ENCODE results near the gene FAM50B. TPM values are rescaled to one million over a fixed set of nuclear protein-coding genes. Genes with fewer than 3 reads are reported as not detected.
A peak's percentile ranks its signal among the peaks of the same experiment; 100 is the strongest.
"Not testable (repeated sequence)": the region's sequence is repeated elsewhere in the genome, so short reads cannot be mapped to it uniquely, and the experiment has no call there.

FAM50B gene
- total RNA-seq, 1 experiment from 2014 or later, result 42.6 TPM

GRCh38 chr6:3841711-3842565, 7.2 kb upstream of the FAM50B start:
- DNase-seq (ENCODE audit: low read depth), result no peak

GRCh38 chr6:3843379-3844096, 5.6 kb upstream of the FAM50B start:
- DNase-seq (ENCODE audit: low read depth), result no peak
- in situ Hi-C loops (cut with HindIII; ENCODE audit: low pct_unique_long_range_greater_than_20kb, low sequenced_read_pairs), result no loop called here

More at GRCh38 chr6:3841711-3842565, 7.2 kb upstream of the FAM50B start:
- in situ Hi-C loops (cut with HindIII; ENCODE audit: low pct_unique_long_range_greater_than_20kb, low sequenced_read_pairs), result no loop called here

DNA sequence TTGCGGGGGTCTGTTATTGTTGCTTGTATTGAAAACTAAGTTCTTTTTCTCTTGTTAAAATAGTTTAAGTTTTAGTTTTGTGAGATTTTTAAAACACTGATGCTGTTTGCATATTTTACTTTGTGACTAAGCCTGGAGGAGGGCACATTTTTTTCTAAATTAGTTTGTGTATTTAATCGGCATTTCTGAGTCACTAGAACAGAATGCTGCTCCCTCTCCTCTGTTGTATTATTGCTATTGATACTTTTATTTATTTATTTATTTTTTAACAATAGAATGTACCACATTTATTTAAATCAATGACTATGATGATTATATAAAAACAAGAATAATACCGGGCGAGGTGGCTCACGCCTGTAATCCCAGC, 5.1 kb upstream of the FAM50B start:
- no peak for DNase-seq (ENCODE audit: low read depth)
- in situ Hi-C loops (cut with HindIII; ENCODE audit: low pct_unique_long_range_greater_than_20kb, low sequenced_read_pairs), result no loop called here

- in situ Hi-C loops (cut with HindIII; ENCODE audit: low pct_unique_long_range_greater_than_20kb, low sequenced_read_pairs), result no loop called here
Measured at GRCh38 chr6:3847521-3847920, 1.7 kb upstream of the FAM50B start.

GRCh38 chr6:3848380-3848779, 793 bp upstream of the FAM50B start:
- no peak for DNase-seq (ENCODE audit: low read depth)
- in situ Hi-C loops (cut with HindIII; ENCODE audit: low pct_unique_long_range_greater_than_20kb, low sequenced_read_pairs), result no loop called here

More at GRCh38 chr6:3847521-3847920, 1.7 kb upstream of the FAM50B start:
- DNase-seq (ENCODE audit: low read depth), result no peak

DNA sequence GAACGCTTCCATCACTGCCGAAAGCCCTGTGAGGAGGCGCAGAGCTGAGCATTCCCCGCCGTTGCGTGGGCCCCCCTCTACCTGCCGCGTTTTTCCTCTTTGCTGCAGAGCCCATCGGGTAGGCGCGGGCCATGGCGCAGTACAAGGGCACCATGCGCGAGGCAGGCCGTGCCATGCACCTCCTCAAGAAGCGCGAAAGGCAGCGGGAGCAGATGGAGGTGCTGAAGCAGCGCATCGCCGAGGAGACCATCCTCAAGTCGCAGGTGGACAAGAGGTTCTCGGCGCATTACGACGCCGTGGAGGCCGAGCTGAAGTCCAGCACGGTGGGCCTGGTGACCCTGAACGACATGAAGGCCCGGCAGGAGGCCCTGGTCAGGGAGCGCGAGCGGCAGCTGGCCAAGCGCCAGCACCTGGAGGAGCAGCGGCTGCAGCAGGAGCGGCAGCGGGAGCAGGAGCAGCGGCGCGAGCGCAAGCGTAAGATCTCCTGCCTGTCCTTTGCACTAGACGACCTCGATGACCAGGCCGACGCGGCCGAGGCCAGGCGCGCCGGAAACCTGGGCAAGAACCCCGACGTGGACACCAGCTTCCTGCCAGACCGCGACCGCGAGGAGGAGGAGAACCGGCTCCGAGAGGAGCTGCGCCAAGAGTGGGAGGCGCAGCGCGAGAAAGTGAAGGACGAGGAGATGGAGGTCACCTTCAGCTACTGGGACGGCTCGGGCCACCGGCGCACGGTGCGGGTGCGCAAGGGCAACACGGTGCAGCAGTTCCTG, 693 bp downstream of the FAM50B start:
- peak; percentile 25 for DNase-seq (ENCODE audit: low read depth)
- in situ Hi-C loops (cut with HindIII; ENCODE audit: low pct_unique_long_range_greater_than_20kb, low sequenced_read_pairs), result no loop called here

GRCh38 chr6:3850451-3851203, 1.5 kb downstream of the FAM50B start:
- in situ Hi-C loops (cut with HindIII; ENCODE audit: low pct_unique_long_range_greater_than_20kb, low sequenced_read_pairs), result no loop called here
- DNase-seq (ENCODE audit: low read depth), result no peak

DNA sequence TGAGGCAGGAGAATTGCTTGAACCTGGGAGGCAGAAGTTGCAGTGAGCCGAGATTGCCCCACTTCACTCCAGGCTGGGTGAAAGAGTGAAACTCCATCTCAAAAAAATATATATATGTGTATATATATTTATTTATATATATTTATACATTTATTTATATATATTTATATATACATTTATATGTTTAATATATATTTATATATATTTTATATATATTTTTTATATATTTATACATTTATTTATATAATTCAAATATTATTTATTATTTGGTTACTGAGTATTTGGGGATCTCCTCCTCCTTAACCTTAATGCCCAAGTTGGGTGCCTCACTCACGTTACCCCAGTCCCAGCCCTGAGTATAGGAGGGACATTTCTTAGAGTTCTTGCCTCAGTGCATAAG, 2.7 kb downstream of the FAM50B start:
- in situ Hi-C loops (cut with HindIII; ENCODE audit: low pct_unique_long_range_greater_than_20kb, low sequenced_read_pairs), result no loop called here
- DNase-seq (ENCODE audit: low read depth), result no peak

DNA sequence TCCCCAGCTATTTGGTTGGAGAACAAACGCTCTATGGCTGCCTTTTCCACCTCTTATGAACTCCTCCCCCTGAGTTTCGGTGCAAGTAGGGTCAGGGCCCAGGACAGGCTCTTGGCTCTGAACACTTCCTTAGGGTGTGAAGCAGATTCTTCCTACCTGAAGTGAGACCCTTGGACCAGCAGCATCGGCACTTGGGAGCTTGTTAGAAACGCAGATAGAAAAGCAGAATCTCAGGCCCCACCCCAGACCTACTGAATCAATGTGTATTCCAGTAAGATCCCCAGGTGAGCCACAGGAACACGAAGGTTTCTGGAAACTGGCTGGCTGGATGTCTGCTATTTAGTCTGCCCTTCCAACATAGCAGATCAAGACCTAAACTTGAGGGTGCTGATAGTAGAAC, 3.2 kb downstream of the FAM50B start:
- in situ Hi-C loops (cut with HindIII; ENCODE audit: low pct_unique_long_range_greater_than_20kb, low sequenced_read_pairs), result no loop called here
- DNase-seq (ENCODE audit: low read depth), result no peak

- DNase-seq (ENCODE audit: low read depth), result no peak
- in situ Hi-C loops (cut with HindIII; ENCODE audit: low pct_unique_long_range_greater_than_20kb, low sequenced_read_pairs), result no loop called here
Measured at GRCh38 chr6:3855866-3856265, 6.7 kb downstream of the FAM50B start.

GRCh38 chr6:3856576-3856975, 7.4 kb downstream of the FAM50B start:
- in situ Hi-C loops (cut with HindIII; ENCODE audit: low pct_unique_long_range_greater_than_20kb, low sequenced_read_pairs), result no loop called here
- DNase-seq (ENCODE audit: low read depth), result no peak

DNA sequence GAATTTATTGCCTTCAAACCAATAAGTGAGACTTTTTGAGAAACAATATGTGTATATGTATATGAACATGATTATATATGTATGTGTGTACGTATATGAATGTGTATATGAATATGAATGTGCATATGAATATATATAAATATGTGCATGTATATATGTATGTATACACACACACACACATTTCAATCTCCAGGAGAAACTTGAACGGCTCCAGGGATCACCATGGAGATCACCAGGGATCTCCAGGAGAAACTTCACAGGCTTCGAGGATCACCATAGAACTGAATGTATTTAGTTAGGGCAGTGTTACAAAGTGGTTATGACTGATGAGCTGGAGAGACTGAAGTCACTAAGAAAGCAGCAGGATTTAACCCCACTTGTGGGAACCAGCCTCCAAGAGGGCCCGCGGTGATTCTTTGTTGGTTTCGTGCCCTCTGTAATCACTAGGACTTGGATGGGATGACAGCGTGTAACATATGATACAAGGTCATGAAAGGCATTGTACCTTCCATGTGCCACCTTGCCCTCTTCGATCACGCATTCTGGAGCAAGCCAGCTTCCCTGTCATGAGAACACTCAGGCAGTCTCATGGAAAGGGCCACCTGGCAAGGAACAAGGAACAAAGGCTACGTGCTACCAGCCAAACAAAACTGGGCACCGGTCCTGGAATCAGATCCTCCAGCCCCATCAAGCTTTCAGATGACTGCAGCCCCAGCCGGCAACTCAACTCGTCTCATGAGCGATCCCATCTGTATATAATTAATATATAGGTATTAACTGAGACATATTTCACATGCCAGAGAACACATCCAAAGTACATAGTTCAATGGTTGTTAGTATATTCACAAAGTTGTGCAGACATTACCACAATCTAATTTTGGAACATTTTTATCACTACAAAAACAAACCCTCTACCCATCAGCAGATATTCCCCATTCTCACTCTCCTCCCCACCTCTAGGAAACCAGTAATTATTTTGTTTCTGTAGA, 8.6 kb downstream of the FAM50B start:
- in situ Hi-C loops (cut with HindIII; ENCODE audit: low pct_unique_long_range_greater_than_20kb, low sequenced_read_pairs), result no loop called here
- no peak for DNase-seq (ENCODE audit: low read depth)

DNA sequence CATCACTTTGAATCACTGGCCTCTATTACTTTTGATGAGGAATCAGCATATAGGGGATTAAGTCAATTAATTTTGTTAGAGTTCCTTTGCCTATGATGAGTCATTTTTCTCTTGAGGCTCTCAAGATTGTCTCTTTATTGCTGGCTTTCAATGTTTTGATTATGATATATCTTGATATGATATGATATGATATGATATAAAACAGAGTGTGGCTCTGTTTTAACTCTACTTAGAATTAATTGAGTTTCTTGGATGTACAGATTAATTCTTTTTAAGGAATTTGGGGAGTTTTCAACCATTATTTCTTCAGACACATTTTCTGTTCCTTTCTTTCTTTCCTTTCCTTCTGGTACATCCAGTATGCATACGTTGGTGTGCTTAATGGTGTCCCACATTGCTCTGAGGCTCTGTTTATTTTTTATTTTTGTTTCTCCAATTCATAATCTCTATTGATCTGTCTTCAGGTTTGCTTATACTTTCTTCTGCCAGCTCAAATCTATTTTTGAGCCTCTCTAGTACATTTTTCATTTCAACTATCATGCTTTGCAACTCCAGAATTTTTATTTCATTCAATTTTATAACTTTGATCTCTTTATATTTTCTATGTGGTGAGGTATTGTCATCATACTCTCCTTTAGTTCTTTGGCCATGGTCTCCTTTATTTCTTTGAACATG, 10.8 kb downstream of the FAM50B start:
- no peak for DNase-seq (ENCODE audit: low read depth)
- in situ Hi-C loops (cut with HindIII; ENCODE audit: low pct_unique_long_range_greater_than_20kb, low sequenced_read_pairs), result no loop called here

DNA sequence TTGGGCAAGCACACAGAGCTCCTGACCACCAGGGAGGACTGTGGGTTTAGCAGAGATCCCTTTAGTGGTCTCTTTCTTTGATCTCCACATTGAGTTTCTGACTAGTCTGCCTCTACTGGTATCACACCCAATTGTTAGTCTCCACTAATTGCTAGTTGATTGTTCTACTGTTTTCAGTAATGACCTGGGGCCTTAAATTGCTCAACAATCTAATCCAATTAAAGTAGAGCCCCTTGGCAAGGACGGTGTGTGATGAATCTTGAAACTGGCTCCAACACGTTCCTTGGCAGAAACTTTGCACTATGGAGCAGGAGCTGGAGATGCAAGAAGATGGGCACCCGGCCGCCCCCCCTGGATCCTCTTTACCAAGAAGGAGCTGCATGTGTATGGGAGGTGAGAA, 12.3 kb downstream of the FAM50B start:
- no peak for DNase-seq (ENCODE audit: low read depth)
- in situ Hi-C loops (cut with HindIII; ENCODE audit: low pct_unique_long_range_greater_than_20kb, low sequenced_read_pairs), result no loop called here

GRCh38 chr6:3862038-3862437, 12.9 kb downstream of the FAM50B start:
- in situ Hi-C loops (cut with HindIII; ENCODE audit: low pct_unique_long_range_greater_than_20kb, low sequenced_read_pairs), result no loop called here
- no peak for DNase-seq (ENCODE audit: low read depth)

DNA sequence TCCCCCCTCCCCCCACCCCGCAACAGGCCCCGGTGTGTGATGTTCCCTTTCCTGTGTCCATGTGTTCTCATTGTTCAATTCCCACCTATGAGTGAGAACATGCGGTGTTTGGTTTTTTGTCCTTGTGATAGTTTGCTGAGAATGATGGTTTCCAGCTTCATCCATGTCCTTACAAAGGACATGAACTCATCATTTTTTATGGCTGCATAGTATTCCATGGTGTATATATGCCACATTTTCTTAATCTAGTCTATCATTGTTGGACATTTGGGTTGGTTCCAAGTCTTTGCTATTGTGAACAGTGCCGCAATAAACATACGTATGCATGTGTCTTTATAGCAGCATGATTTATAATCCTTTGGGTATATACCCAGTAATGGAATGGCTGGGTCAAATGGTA, 14.1 kb downstream of the FAM50B start:
- DNase-seq (ENCODE audit: low read depth); in situ Hi-C loops (cut with HindIII; ENCODE audit: low pct_unique_long_range_greater_than_20kb, low sequenced_read_pairs): not testable (repeated sequence)

GRCh38 chr6:3865463-3865862, 16.3 kb downstream of the FAM50B start:
- in situ Hi-C loops (cut with HindIII; ENCODE audit: low pct_unique_long_range_greater_than_20kb, low sequenced_read_pairs), result no loop called here
- DNase-seq (ENCODE audit: low read depth), result no peak
